H1 (cell line): ENCODE data around the gene SRGAP3. TPM values are rescaled to one million over a fixed set of nuclear protein-coding genes. Genes with fewer than 3 reads are reported as not detected.

ENCODE experiments used
- CTCF ChIA-PET: fragments of 300-600 bp; sonication (Branson Sonifier 250); formaldehyde crosslinking; loops from one replicate; lab custom pipeline; 2021; ENCODE audit not compliant: partially characterized antibody; lab: Charles Lee
- POLR2A ChIA-PET: fragments of 300-600 bp; sonication (Branson Sonifier 250); formaldehyde crosslinking; loops from one replicate; lab custom pipeline; 2021; ENCODE audit warnings: inconsistent platforms; ENCODE audit not compliant: partially characterized antibody; lab: Charles Lee
- DNase-seq, 2 experiments: peaks; one replicate each; pipeline versions ENCODE4 v3.0.0 to v3.0.0-alpha.2; 2010 to 2022; ENCODE audit warnings: low spot score in 2 of 2, low read depth in 1 of 2, mixed read lengths in 1 of 2
- FAIRE-seq: peaks from 2 replicates; lab custom pipeline; 2011; peaks lifted over from hg19 to GRCh38; lab: Jason Lieb, UNC
- H2AFZ ChIP-seq: 2 replicates; pipeline ENCODE4 v1.8.1; 2012; ENCODE audit warnings: low read length, inconsistent platforms
- H2AK5ac ChIP-seq: 2 replicates; pipeline ENCODE4 v1.6.1; 2013; ENCODE audit warnings: low read depth, low read length
- H2BK120ac ChIP-seq: replicated peaks from 2 replicates; pipeline ENCODE3; 2013; ENCODE audit warnings: low read depth, low read length, inconsistent platforms
- H2BK12ac ChIP-seq: 2 replicates; pipeline ENCODE4 v1.6.1; 2013; ENCODE audit warnings: low read depth, low read length
- H2BK15ac ChIP-seq: 2 replicates; pipeline ENCODE4 v1.6.1; 2013; ENCODE audit warnings: low read length
- H2BK20ac ChIP-seq: 2 replicates; pipeline ENCODE4 v1.6.1; 2013; ENCODE audit warnings: low read length
- H2BK5ac ChIP-seq: 2 replicates; pipeline ENCODE4 v1.6.1; 2013; ENCODE audit warnings: low read depth, low read length
- H3K14ac ChIP-seq: 2 replicates; pipeline ENCODE4 v1.6.1; 2013; ENCODE audit warnings: inconsistent platforms; ENCODE audit not compliant: insufficient read length
- H3K18ac ChIP-seq: 2 replicates; pipeline ENCODE4 v1.6.1; 2013; ENCODE audit warnings: low read length; ENCODE audit errors: extremely low read depth
- H3K23ac ChIP-seq: 2 replicates; pipeline ENCODE4 v1.6.1; 2013; ENCODE audit warnings: inconsistent platforms; ENCODE audit not compliant: insufficient read length
- H3K23me2 ChIP-seq: 2 replicates; pipeline ENCODE4 v1.6.1; 2013; ENCODE audit warnings: low read depth, low read length
- H3K27ac ChIP-seq: 2 replicates; pipeline ENCODE4 v1.6.1; 2011; ENCODE audit warnings: low read depth, low read length, inconsistent platforms
- H3K27me3 ChIP-seq, 4 experiments: replicated peaks in 1 of 4; 1 replicate in 1 of 4; 2 replicates in 3 of 4; pipeline versions ENCODE4 v1.6.1 to v1.8.1; 2011 to 2013; ENCODE audit warnings: low read length in 3 of 4, mild to moderate bottlenecking in 3 of 4, inconsistent platforms in 2 of 4, mixed read lengths in 2 of 4, moderate library complexity in 1 of 4; ENCODE audit not compliant: control insufficient read depth in 3 of 4, insufficient read depth in 3 of 4; ENCODE audit errors: extremely low read depth in 1 of 4
- H3K36me3 ChIP-seq, 4 experiments: 2 replicates each; pipeline versions ENCODE4 v1.6.1 to v1.8.1; 2011 to 2013; ENCODE audit warnings: mild to moderate bottlenecking in 4 of 4, low read length in 3 of 4, moderate library complexity in 2 of 4, control low read depth in 1 of 4, inconsistent platforms in 1 of 4; ENCODE audit not compliant: insufficient read depth in 4 of 4, control insufficient read depth in 2 of 4
- H3K4ac ChIP-seq: replicated peaks from 2 replicates; pipeline ENCODE3; 2013; ENCODE audit warnings: low read length, low read depth, mixed read lengths, inconsistent platforms; ENCODE audit not compliant: insufficient read length
- H3K4me1 ChIP-seq, 4 experiments: replicated peaks in 1 of 4; 1 replicate in 1 of 4; 2 replicates in 3 of 4; pipeline versions ENCODE4 v1.6.1 to v1.8.1; 2011 to 2013; ENCODE audit warnings: low read length in 3 of 4, inconsistent platforms in 2 of 4, mixed read lengths in 1 of 4; ENCODE audit not compliant: insufficient read depth in 4 of 4, control insufficient read depth in 3 of 4
- H3K4me2 ChIP-seq, 2 experiments: 2 replicates each; pipeline versions ENCODE4 v1.6.1 to v1.8.1; 2011 to 2013; ENCODE audit warnings: low read depth in 2 of 2, low read length in 2 of 2, control low read depth in 1 of 2, inconsistent platforms in 1 of 2, mild to moderate bottlenecking in 1 of 2; ENCODE audit not compliant: insufficient read depth in 1 of 2
- H3K4me3 ChIP-seq, 4 experiments: fragments of 200-600, 300-600 bp in 1 of 4; sonication (generic), shearing (Covaris generic), sonication (Bioruptor Twin) in 1 of 4; 2 replicates each; pipeline versions ENCODE4 v1.5.1 to v1.8.1; 2011 to 2016; ENCODE audit warnings: low read length in 4 of 4, low read depth in 3 of 4, control low read depth in 2 of 4, inconsistent platforms in 2 of 4, mild to moderate bottlenecking in 2 of 4, mixed read lengths in 1 of 4, moderate library complexity in 1 of 4; ENCODE audit not compliant: insufficient read depth in 2 of 4; ENCODE audit errors: extremely low read depth in 1 of 4
- H3K56ac ChIP-seq: replicated peaks from 2 replicates; pipeline ENCODE3; 2013; ENCODE audit warnings: low read depth, mild to moderate bottlenecking, mixed read lengths, low read length, inconsistent platforms; ENCODE audit not compliant: insufficient read length
- H3K79me1 ChIP-seq: 2 replicates; pipeline ENCODE4 v1.6.1; 2013; ENCODE audit warnings: low read depth, low read length, control low read depth
- H3K79me2 ChIP-seq, 2 experiments: 2 replicates each; pipeline versions ENCODE4 v1.6.1 to v1.8.1; 2012 to 2013; ENCODE audit warnings: low read length in 2 of 2, mild to moderate bottlenecking in 2 of 2, inconsistent platforms in 1 of 2; ENCODE audit not compliant: insufficient read depth in 2 of 2, control insufficient read depth in 1 of 2
- H3K9ac ChIP-seq, 4 experiments: replicated peaks in 1 of 4; 1 replicate in 1 of 4; 2 replicates in 3 of 4; pipeline versions ENCODE4 v1.6.1 to v1.8.1; 2011 to 2013; ENCODE audit warnings: low read depth in 3 of 4, low read length in 3 of 4, control low read depth in 2 of 4, mild to moderate bottlenecking in 2 of 4, moderate library complexity in 2 of 4, inconsistent platforms in 1 of 4; ENCODE audit errors: extremely low read depth in 1 of 4
- H3K9me3 ChIP-seq, 2 experiments: 2 replicates each; pipeline versions ENCODE4 v1.6.1 to v1.8.1; 2012 to 2013; ENCODE audit warnings: mild to moderate bottlenecking in 2 of 2, moderate library complexity in 2 of 2, control low read depth in 1 of 2, inconsistent platforms in 1 of 2, low read depth in 1 of 2, low read length in 1 of 2, mixed read lengths in 1 of 2; ENCODE audit not compliant: insufficient read depth in 2 of 2
- H4K20me1 ChIP-seq, 2 experiments: replicated peaks in 1 of 2; 2 replicates each; pipeline versions ENCODE3 to v1.8.1; 2011 to 2013; ENCODE audit warnings: inconsistent platforms in 2 of 2, low read length in 2 of 2, mild to moderate bottlenecking in 1 of 2; ENCODE audit not compliant: insufficient read depth in 2 of 2, control insufficient read depth in 1 of 2
- H4K5ac ChIP-seq: 2 replicates; pipeline ENCODE4 v1.6.1; 2013; ENCODE audit warnings: low read length, low read depth, mixed read lengths, inconsistent platforms; ENCODE audit not compliant: insufficient read length
- H4K8ac ChIP-seq: 2 replicates; pipeline ENCODE4 v1.8.0; 2013; ENCODE audit warnings: mild to moderate bottlenecking, moderate library complexity, low read length, inconsistent platforms; ENCODE audit not compliant: insufficient read depth; ENCODE audit errors: extremely low read depth
- H4K91ac ChIP-seq: replicated peaks from 2 replicates; pipeline ENCODE3; 2013; ENCODE audit warnings: low read length, mixed read lengths, inconsistent platforms; ENCODE audit not compliant: insufficient read length
- CBX5 ChIP-seq: fragments of 300-800, 300-1000 bp; sonication (generic); IDR thresholded peaks from 2 replicates; pipeline ENCODE4 v1.7.1; 2016; ENCODE audit warnings: antibody characterized with exemption, low read length, low read depth
- EZH2 ChIP-seq: fragments of 200-600 bp; sonication (generic); IDR thresholded peaks from 2 replicates; pipeline ENCODE4 v1.7.1; 2012; ENCODE audit warnings: low read depth, mild to moderate bottlenecking, moderate library complexity, low read length, inconsistent platforms; ENCODE audit not compliant: severe bottlenecking
- GABPA ChIP-seq: IDR thresholded peaks from 2 replicates; pipeline ENCODE4 v1.6.1; 2011; ENCODE audit warnings: mild to moderate bottlenecking, low read length, moderate library complexity, borderline replicate concordance; ENCODE audit not compliant: insufficient read depth
- HDAC2 ChIP-seq, 2 experiments: fragments of 300-600 bp in 1 of 2; sonication (generic) in 1 of 2; IDR thresholded peaks; 2 replicates each; pipeline ENCODE4 v1.6.1; 2011 to 2012; ENCODE audit warnings: low read depth in 2 of 2, low read length in 2 of 2, mild to moderate bottlenecking in 2 of 2, moderate library complexity in 2 of 2, borderline replicate concordance in 1 of 2, inconsistent platforms in 1 of 2
- MAFK ChIP-seq: IDR thresholded peaks from 2 replicates; pipeline ENCODE4 v1.6.1; 2012; ENCODE audit warnings: low read depth, mild to moderate bottlenecking, improper control_type of control experiment, low read length
- PHF8 ChIP-seq: fragments of 200-600 bp; sonication (generic); conservative IDR thresholded peaks from 2 replicates; pipeline ENCODE4 v1.7.1; 2012; ENCODE audit warnings: low read depth, mild to moderate bottlenecking, inconsistent platforms, low read length, moderate library complexity
- RFX5 ChIP-seq: IDR thresholded peaks from 2 replicates; pipeline ENCODE4 v1.6.1; 2011; ENCODE audit warnings: low read depth, low read length, improper control_type of control experiment, borderline replicate concordance
- SIX5 ChIP-seq: IDR thresholded peaks from 2 replicates; pipeline ENCODE4 v1.6.1; 2011; ENCODE audit warnings: mild to moderate bottlenecking, low read depth, low read length
- WGBS, 2 experiments: shearing (Covaris generic) in 1 of 2; methylation state at CpG; one replicate each; pipeline versions ENCODE4 v1.1.6 to v1.1.7; 2013 to 2015; ENCODE audit warnings: low lambda C conversion rate in 2 of 2, mixed read lengths in 2 of 2, inconsistent platforms in 1 of 2, low coverage in 1 of 2, missing lambda C conversion rate in 1 of 2; ENCODE audit not compliant: insufficient replicate concordance in 2 of 2, insufficient coverage in 1 of 2, insufficient read length in 1 of 2; ENCODE audit errors: extremely low coverage in 1 of 2, missing lambda C conversion rate in 1 of 2; 5-methylcytosine and 5-hydroxymethylcytosine counted together
- polyA plus RNA-seq, 7 experiments: library from polyadenylated mRNA; depleted of rRNA in 3 of 7; stranded (reverse) in 5 of 7; unstranded in 2 of 7; fragments of >200 nt in 5 of 7; fragments of 200-250 nt in 2 of 7; gene quantifications; 1 replicate in 5 of 7; 2 replicates in 1 of 7; 4 replicates in 1 of 7; pipeline versions ENCODE4 v1.2.1 to v1.2.3, GENCODE V29; 2011 to 2013; ENCODE audit warnings: missing spikeins in 2 of 7, mixed read lengths in 2 of 7
- total RNA-seq: library from RNA; stranded (reverse); fragmentation: NEBNext Ultra II Directional; extraction: Animal tissue kit (Norgen Biotek cat#: 25700); gene quantifications from 2 replicates; pipeline ENCODE4 v1.2.1, GENCODE V29; 2021
- TF ChIP-seq, protein P1 (sequence below), 3 experiments: IDR thresholded peaks; 1 replicate in 2 of 3; 2 replicates in 1 of 3; pipeline versions ENCODE4 v1.5.1 to v1.6.1; 2011; ENCODE audit warnings: low read length in 3 of 3, mild to moderate bottlenecking in 3 of 3, inconsistent platforms in 2 of 3, low read depth in 1 of 3, moderate library complexity in 1 of 3; ENCODE audit not compliant: insufficient read depth in 1 of 3; ENCODE audit errors: control extremely low read depth in 1 of 3
- TF ChIP-seq, protein P2 (sequence below): IDR thresholded peaks from 2 replicates; pipeline ENCODE4 v1.6.1; 2011; ENCODE audit warnings: low read depth, mild to moderate bottlenecking, low read length; ENCODE audit not compliant: insufficient read depth

The SRGAP3 gene
- total and polyA plus RNA-seq, 2 of the 8 experiments (the other 6 are each of a cell fraction or from before 2014, with no cell fraction given): 5.8 to 11.4 TPM

DNA sequence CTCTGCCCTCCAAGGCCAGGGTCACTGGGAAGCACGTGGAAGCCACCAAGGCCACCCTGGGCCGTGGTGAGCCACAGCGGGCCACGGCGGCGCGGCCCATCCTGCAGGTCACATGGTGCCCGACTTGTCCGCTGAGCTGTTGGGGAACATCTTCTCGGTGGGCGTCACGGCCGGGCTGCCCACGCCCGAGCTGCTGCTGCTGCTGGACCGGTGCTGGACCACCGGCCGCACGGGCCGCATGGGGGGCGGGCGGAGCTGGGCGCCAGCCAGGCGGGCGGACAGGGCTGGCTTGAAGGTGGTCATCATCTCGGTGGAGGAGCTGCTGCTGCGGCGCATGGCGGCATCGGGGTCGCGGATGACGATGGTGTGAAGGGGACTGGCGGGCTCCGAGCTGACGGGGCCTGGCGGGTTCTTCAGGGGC lies 264.0 kb downstream of the SRGAP3 start:
- ChIA-PET POLR2A (interaction anchor here (2.2 kb wide), 1 partner anchor 264 kb away, joined by 5 read pairs; the partner anchor contains the start of gene SRGAP3), CTCF (interaction anchor here (0.7 to 13.2 kb wide), 15 partner anchors 11 to 325 kb away, joined by 3 to 200 read pairs (median 24); partner anchors contain the start of gene SRGAP3)
- no peak overlapping the region for H2BK12ac ChIP-seq
- H2AK5ac ChIP-seq: no peak overlapping the region
- no peak overlapping the region for H4K5ac ChIP-seq
- no peak overlapping the region for H3K27ac ChIP-seq
- no peak overlapping the region for H4K91ac ChIP-seq
- no peak overlapping the region for H3K4me2 ChIP-seq
- H3K4ac ChIP-seq: no peak overlapping the region
- peak overlapping the region; percentile 40 for H4K8ac ChIP-seq
- H3K36me3 ChIP-seq: no peaks in the 10 kb centered on the region
- DNase-seq (peak in 1 of 2 experiments; percentile 41), FAIRE-seq (no peak)
- 93% methylated on average over 34 of the region's 37 CpGs; no CpG with 5 or more reads in 1 of the 2 experiments for WGBS, 2 experiments
- peaks cover 0 to 4% (median under 1%) of the 10 kb centered on the region in 4 experiments; a peak in 3 of 7 replicates for H3K4me1 ChIP-seq
- H3K27me3 ChIP-seq: no peaks in the 10 kb centered on the region
- H3K18ac ChIP-seq: no peak overlapping the region
- no peaks in the 10 kb centered on the region for H3K23me2 ChIP-seq
- no peaks in the 10 kb centered on the region for H4K20me1 ChIP-seq
- H3K4me3 ChIP-seq: no peak overlapping the region
- H3K23ac ChIP-seq: no peak overlapping the region
- H3K9me3 ChIP-seq: no peaks in the 10 kb centered on the region; a peak in 1 of 4 replicates
- no peak overlapping the region for H2BK15ac ChIP-seq
- no peak overlapping the region for H2BK20ac ChIP-seq
- H3K14ac ChIP-seq: no peak overlapping the region
- H3K56ac ChIP-seq: no peak overlapping the region
- no peak overlapping the region for H3K9ac ChIP-seq
- no peak overlapping the region for H2AFZ ChIP-seq
- no peak overlapping the region for H2BK120ac ChIP-seq
- no peaks in the 10 kb centered on the region for H3K79me2 ChIP-seq
- no peaks in the 10 kb centered on the region for H3K79me1 ChIP-seq
- no peak overlapping the region for H2BK5ac ChIP-seq
- TF ChIP-seq, protein P1, sequence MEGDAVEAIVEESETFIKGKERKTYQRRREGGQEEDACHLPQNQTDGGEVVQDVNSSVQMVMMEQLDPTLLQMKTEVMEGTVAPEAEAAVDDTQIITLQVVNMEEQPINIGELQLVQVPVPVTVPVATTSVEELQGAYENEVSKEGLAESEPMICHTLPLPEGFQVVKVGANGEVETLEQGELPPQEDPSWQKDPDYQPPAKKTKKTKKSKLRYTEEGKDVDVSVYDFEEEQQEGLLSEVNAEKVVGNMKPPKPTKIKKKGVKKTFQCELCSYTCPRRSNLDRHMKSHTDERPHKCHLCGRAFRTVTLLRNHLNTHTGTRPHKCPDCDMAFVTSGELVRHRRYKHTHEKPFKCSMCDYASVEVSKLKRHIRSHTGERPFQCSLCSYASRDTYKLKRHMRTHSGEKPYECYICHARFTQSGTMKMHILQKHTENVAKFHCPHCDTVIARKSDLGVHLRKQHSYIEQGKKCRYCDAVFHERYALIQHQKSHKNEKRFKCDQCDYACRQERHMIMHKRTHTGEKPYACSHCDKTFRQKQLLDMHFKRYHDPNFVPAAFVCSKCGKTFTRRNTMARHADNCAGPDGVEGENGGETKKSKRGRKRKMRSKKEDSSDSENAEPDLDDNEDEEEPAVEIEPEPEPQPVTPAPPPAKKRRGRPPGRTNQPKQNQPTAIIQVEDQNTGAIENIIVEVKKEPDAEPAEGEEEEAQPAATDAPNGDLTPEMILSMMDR (IDR thresholded peaks at IDR 0.05; ENCODE audit: control extremely low read depth in 1 of 3, insufficient read depth in 1 of 3, low read depth in 1 of 3, low read length in 3 of 3): no peak
- no peak for TF ChIP-seq MAFK
- TF ChIP-seq EZH2: no peak
- no peak for TF ChIP-seq PHF8
- TF ChIP-seq, protein P2, sequence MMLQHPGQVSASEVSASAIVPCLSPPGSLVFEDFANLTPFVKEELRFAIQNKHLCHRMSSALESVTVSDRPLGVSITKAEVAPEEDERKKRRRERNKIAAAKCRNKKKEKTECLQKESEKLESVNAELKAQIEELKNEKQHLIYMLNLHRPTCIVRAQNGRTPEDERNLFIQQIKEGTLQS: no peak
- no peak for TF ChIP-seq HDAC2 (IDR thresholded peaks at IDR 0.05; ENCODE audit: borderline replicate concordance in 1 of 2, low read depth in 2 of 2, low read length in 2 of 2)
- TF ChIP-seq CBX5: no peak
- no peak for TF ChIP-seq RFX5
- TF ChIP-seq GABPA: no peak
- TF ChIP-seq SIX5: no peak
